GM19351 (cell line): ENCODE measurements around the gene ATF3.

ENCODE experiments used
- ATAC-seq: cut with Tn5 transposase; IDR thresholded peaks from one replicate; pipeline ENCODE4 v1.9.1; 2021; ENCODE audit warnings: mild to moderate bottlenecking, moderate library complexity; ENCODE audit not compliant: unreplicated experiment

ATF3 gene

DNA sequence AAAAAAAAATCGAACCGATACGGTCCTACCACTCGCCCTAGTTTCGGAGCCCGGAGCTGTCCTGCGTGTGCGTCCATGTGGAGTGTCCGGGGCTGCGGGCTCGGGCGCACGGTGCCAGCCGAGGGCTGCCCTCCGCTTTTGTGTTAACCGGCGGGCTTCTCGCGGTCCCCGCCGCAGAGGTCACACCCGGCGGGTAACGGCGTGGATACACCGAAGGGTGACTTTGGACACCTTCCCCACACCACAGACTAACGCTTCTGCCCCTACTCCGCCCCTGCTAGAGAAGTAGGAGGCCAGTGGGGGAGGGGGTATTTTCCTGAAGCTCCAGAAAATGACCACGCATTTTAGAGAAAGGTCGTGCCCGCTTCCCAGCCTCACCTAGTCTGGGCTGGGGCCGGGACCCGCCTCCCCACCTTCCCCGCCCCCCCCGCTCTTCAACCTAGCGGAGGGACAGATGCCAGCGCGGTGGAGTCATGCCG, 609 bp upstream of the ATF3 start:
- peak; percentile 6 for ATAC-seq

- ATAC-seq: no peak
Measured at GRCh38 chr1:212608959-212609700, 569 bp downstream of the ATF3 start.

DNA sequence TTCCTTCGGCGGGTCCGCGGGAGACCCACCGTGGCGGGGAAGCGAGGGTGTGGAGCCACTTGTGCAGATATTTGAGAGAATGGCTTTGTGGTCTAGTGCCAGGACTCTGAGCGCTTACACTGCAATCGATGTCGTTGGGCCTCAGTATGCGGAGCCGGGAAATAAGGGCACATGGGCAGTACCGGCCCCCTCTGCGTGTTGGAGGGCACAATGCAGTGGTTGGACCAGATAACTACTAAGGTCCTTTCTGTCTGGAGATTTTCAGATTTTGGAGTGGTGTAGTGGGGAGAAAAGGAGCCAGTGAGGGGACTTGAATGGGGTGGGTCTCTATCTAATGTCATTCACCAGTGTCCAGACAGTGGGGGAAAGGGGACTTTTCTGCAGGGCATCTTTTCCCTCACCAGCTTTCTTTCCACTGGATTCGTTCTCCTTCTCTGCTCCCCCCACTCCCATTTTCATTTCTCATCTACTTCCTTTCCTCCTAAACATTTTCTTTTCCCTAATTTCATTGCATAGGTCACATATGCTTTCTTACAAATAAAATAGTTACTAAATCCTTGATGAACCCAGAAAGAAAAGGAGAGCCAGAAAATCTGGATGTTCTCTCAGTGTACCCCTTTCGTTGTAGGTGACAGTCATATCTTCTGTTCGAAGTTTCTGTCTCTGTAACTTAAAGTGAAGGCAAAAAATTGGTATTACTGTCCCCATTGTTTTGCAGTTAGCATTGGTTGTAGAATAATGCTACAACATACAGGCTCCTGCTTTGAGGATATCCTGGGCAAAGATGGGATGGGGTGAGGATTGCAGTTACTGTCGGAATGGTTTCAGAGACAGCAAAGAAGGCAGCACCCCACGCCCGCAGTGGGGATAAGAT, 1.4 kb downstream of the ATF3 start:
- no peak for ATAC-seq

GRCh38 chr1:212610575-212610967, 2.0 kb downstream of the ATF3 start:
- ATAC-seq: no peak

GRCh38 chr1:212611000-212611948, 2.7 kb downstream of the ATF3 start:
- no peak for ATAC-seq

DNA sequence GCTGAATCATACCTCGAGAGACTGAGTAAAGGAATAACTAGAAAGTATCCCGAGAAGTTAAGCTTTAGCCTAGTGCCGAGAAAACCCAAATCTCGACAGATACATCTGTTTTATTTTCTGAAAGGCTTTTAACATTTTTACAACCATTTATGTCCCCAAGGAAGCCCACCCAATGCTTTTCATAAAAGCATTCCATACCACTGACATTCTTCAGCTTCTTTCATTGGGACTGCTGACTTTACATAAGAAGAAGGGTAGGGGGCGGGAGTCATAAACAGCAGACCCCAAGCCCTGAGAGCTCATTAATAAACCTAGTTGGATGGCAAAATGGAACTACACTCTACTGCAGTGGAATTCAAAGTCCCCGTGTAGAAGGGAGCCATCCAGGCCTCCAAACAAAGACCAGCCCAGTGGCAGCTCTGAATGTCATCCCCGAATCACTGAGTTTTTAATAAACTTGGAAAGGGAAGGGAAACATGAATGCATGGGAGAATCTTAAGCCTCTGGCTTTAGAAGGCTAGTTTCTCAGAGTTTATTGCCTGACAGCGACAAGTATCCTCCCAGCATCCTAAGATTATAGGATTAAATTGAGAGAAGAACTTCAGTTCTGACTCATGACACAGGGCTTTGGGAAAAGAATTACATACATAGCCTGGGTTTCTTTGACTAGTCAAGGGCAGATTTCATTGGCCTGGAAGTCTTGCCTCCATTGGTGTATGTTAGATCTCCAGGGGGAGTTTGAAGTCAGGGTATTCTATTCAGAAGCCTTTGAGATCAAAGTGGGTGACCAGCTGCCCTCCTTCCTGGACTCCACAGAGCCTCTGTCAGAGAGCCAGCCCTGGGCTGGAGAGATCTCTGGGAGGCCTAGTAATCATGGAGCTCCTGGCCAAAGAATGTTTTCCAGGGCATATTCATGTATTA, 3.7 kb downstream of the ATF3 start:
- ATAC-seq: no peak

GRCh38 chr1:212613440-212614335, 5.1 kb downstream of the ATF3 start:
- ATAC-seq: no peak

DNA sequence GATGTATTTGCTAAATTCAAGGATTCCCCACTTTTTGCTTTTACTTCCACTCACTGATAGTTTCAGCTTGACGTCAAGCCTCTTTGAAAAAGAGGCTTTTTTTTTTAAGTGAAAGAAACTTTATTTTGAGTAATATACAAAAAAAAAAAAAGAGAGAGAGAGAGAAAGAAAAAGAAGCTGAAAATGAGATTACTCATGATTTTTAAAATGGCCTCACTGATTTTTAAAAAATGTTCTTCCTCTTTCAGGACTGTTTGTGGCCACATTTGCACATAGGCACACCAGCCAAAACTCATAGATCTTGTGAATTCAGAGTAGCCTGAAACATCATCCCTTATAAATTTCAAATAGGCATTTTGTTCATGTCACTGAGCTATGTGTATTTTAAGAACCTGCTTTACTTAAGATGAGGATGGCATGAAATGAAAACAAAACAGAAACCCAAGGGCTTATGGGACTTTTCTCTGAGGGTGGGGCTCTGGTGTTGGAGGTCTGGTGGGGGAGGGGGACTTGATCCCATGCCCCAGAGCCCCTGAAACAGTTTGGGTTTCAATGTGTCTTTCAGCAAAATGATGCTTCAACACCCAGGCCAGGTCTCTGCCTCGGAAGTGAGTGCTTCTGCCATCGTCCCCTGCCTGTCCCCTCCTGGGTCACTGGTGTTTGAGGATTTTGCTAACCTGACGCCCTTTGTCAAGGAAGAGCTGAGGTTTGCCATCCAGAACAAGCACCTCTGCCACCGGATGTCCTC, 6.1 kb downstream of the ATF3 start:
- no peak for ATAC-seq

- ATAC-seq: no peak
Measured at GRCh38 chr1:212615201-212615470, 6.6 kb downstream of the ATF3 start.

DNA sequence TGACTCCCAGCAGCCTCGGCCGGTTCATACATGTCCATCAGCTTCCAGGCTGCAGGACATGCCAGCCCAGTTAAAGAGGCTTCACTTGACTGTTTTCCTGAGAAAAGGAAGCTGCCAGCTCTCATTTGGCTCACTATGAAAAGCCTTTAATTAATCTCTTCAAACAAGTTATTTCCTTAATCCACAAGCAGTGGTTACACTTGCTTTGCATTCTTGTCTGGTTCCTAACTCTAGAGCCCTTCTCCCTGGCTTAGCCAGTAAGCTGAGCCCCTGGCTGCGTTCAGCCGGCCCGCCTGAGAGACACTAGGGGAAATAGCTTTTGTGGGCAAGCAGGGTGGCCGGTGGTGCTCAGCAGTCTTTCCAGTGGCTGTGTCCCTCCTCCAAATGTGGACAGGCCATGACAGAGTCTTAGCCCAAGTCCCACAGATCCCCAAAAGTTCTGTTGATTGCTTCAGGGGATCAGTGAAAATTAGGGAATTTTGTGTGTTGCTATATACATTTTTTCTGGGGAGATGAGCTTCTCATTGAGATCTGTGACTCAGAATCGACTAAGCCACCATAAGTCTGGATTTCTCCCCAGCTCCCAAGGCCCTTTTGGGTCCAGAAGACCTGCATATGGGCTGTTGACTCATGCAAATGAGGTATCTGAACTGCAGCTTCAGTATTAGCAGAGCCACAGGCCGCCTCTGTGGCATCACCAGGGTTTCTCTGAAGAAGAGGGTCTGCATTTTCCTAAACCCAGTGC, 10.1 kb downstream of the ATF3 start:
- ATAC-seq: no peak

DNA sequence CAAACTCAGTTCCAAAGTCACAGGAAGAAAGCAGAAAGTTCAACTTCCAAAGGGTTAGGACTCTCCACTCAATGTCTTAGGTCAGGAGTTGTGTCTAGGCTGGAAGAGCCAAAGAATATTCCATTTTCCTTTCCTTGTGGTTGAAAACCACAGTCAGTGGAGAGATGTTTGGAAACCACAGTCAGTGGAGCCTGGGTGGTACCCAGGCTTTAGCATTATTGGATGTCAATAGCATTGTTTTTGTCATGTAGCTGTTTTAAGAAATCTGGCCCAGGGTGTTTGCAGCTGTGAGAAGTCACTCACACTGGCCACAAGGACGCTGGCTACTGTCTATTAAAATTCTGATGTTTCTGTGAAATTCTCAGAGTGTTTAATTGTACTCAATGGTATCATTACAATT, 11.7 kb downstream of the ATF3 start:
- no peak for ATAC-seq

DNA sequence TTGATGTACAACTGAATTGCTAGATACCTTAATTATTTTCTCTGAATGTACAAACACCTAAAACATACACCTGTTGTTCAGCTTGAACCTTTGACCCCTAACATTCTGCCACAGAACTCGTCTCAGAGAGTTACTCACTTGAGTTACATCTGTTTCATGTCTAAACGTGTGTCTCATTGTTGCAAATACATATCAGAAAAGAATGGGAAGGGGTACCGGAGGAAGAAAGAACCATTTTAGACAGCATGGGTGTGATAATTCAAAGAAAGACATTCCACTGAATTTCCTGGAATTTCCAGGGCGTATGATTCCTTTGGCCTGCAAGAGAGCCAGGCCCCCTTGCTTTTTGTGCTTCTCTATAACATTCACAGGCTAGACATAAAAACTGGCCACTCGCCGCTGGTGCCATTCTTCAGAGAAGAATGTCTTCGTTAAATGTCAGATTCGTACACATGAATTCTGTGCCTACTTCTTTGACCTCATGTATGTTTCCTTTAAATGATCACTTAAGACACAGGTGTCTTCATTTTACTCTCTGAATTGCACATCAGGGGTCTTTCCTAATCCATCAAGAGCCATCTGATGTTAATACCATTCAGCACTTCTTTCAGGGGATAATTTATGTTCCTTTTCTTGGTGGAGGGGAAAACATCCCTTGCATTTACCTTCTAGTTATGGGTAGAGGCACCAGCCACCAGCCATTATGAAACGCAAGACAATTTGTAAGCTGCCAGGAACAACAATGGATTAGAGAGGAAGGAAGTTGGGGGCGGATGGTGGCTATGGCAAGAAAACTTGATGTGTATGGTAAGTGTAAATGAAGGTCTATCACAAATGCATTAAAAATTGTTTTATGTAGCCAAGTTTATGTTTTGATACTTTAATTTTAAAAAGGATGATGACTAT, 12.7 kb downstream of the ATF3 start:
- ATAC-seq: no peak

DNA sequence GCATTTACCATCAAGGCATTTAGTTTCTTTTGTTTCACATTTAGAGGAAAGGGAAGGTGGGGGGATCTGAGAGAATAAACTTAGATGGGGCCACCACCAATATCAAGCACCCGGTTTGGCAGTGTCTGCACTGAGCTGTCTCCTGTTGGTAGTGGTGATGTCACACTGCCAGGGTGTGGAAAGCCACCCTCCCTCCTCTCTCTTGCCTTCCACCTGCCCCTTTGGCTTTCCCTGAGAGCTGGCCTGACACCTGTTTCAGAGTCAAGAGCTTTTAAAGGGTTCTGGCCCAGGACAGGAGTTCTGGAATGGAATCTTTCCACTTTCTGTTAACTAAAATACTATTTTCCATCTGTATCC, 13.4 kb downstream of the ATF3 start:
- no peak for ATAC-seq

DNA sequence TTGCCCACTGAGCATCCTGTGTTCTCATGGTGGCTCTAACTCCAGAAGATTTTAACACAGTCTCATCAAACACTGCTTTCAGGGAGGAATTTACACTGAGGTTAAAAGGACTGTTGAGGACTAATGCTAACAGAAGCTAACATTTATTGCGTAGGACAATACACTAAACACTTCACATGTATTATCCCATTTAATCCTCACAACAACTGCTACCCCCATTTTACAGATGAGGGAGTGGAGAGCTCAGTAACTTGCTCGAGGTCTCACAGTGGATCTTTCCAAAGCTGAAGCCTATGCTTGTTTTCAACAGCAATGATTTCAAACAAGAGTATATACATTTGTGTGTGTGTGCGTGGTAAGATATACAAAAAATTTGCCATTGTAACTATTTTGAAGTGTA, 13.9 kb downstream of the ATF3 start:
- no peak for ATAC-seq

GRCh38 chr1:212622906-212623305, 14.3 kb downstream of the ATF3 start:
- no peak for ATAC-seq

GRCh38 chr1:212623603-212624002, 15.0 kb downstream of the ATF3 start:
- no peak for ATAC-seq

DNA sequence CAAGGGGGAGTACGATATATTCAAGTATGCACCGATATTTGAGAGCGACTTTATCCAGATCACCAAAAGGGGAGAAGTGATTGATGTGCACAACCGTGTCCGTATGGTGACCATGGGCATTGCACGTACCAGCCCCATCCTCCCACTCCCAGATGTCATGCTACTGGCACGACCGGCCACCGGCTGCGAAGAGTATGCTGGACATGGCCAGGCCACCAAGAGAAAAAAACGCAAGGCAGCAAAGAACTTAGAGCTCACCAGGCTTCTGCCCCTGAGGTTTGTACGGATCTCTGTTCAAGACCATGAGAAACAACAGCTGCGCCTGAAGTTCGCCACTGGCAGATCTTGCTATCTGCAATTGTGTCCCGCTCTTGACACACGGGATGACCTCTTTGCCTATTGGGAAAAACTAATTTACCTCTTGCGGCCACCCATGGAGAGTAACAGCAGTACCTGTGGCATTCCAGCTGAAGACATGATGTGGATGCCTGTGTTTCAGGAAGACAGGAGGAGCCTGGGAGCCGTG, 16.5 kb downstream of the ATF3 start:
- no peak for ATAC-seq
